ENCODE measurements around the gene ARL3. TPM values are rescaled to one million over a fixed set of nuclear protein-coding genes. Genes with fewer than 3 reads are reported as not detected.

The ARL3 gene
- total and polyA plus RNA-seq, 2 donors (not counting 1 experiment from before 2014, with no cell fraction given): 10.6 to 22.9 TPM

GRCh38 chr10:102676534-102677315 is 37.5 kb downstream of the ARL3 start:
- H3K4me1 ChIP-seq (ENCODE audit: control insufficient read depth, extremely low read depth, insufficient read depth, low read length): peaks cover 51% of the 10 kb centered on the region

GRCh38 chr10:102675666-102676533 is 38.3 kb downstream of the ARL3 start:
- Histone ChIP-seq H3K9ac (ENCODE audit: insufficient read depth, low read length) (peak overlapping the region; percentile 46), H3K4me1 (ENCODE audit: control insufficient read depth, extremely low read depth, insufficient read depth, low read length) (peaks cover 51% of the 10 kb centered on the region), H3K27ac (ENCODE audit: insufficient read depth, low read length) (peak overlapping the region; percentile 81), H3K27me3 (ENCODE audit: control insufficient read depth, insufficient read depth, low read length) (no peaks in the 10 kb centered on the region), H3K9me3 (ENCODE audit: control insufficient read depth, insufficient read depth, low read depth, low read length) (no peaks in the 10 kb centered on the region), H3K4me3 (replicated peaks in 1 of 4; ENCODE audit: control extremely low read depth in 1 of 4, insufficient read depth in 1 of 4, low read depth in 3 of 4, low read length in 4 of 4) (peak overlapping the region in 2 of 4 experiments; percentile 19 to 27), H4K20me1 (ENCODE audit: control insufficient read depth, extremely low read depth, insufficient read depth, low read length) (no peaks in the 10 kb centered on the region), H3K4me2 (ENCODE audit: extremely low read depth, insufficient read depth, low read length) (peak overlapping the region; percentile 75), H3K36me3 (ENCODE audit: control insufficient read depth, insufficient read depth, low read length) (no peaks in the 10 kb centered on the region), H3K79me2 (ENCODE audit: control insufficient read depth, insufficient read depth, low read length) (no peaks in the 10 kb centered on the region), H2AFZ (ENCODE audit: low read length) (no peak overlapping the region)
- no peak for TF ChIP-seq CTCF (conservative IDR thresholded peaks at IDR 0.05 in 1 of 2, IDR thresholded peaks at IDR 0.05 in 1 of 2; ENCODE audit: low read depth in 1 of 2, low read length in 2 of 2)
- TF ChIP-seq EZH2 (IDR thresholded peaks at IDR 0.05; ENCODE audit: low read length, missing control alignments): no peak
- DNase-seq (ENCODE audit: low read depth in 2 of 2): peak; percentile 91 to 98

More at GRCh38 chr10:102676534-102677315, 37.5 kb downstream of the ARL3 start:
- peak overlapping the region in 2 of 4 experiments; percentile 24 to 33 for H3K4me3 ChIP-seq (replicated peaks in 1 of 4; ENCODE audit: control extremely low read depth in 1 of 4, insufficient read depth in 1 of 4, low read depth in 3 of 4, low read length in 4 of 4)
- no peaks in the 10 kb centered on the region for H3K36me3 ChIP-seq (ENCODE audit: control insufficient read depth, insufficient read depth, low read length)
- H2AFZ ChIP-seq (ENCODE audit: low read length): no peak overlapping the region
- no peaks in the 10 kb centered on the region for H3K79me2 ChIP-seq (ENCODE audit: control insufficient read depth, insufficient read depth, low read length)
- peak overlapping the region; percentile 36 for H3K9ac ChIP-seq (ENCODE audit: insufficient read depth, low read length)
- peak overlapping the region; percentile 56 for H3K4me2 ChIP-seq (ENCODE audit: extremely low read depth, insufficient read depth, low read length)
- peak overlapping the region; percentile 59 for H3K27ac ChIP-seq (ENCODE audit: insufficient read depth, low read length)
- H3K27me3 ChIP-seq (ENCODE audit: control insufficient read depth, insufficient read depth, low read length): no peaks in the 10 kb centered on the region
- no peaks in the 10 kb centered on the region for H3K9me3 ChIP-seq (ENCODE audit: control insufficient read depth, insufficient read depth, low read depth, low read length)
- DNase-seq (ENCODE audit: low read depth in 2 of 2): no peak
- no peak for TF ChIP-seq CTCF (conservative IDR thresholded peaks at IDR 0.05 in 1 of 2, IDR thresholded peaks at IDR 0.05 in 1 of 2; ENCODE audit: low read depth in 1 of 2, low read length in 2 of 2)
- no peak for TF ChIP-seq EZH2 (IDR thresholded peaks at IDR 0.05; ENCODE audit: low read length, missing control alignments)
- no peaks in the 10 kb centered on the region for H4K20me1 ChIP-seq (ENCODE audit: control insufficient read depth, extremely low read depth, insufficient read depth, low read length)
